ENCODE measurements around the gene LCE3D.

Gene LCE3D

DNA sequence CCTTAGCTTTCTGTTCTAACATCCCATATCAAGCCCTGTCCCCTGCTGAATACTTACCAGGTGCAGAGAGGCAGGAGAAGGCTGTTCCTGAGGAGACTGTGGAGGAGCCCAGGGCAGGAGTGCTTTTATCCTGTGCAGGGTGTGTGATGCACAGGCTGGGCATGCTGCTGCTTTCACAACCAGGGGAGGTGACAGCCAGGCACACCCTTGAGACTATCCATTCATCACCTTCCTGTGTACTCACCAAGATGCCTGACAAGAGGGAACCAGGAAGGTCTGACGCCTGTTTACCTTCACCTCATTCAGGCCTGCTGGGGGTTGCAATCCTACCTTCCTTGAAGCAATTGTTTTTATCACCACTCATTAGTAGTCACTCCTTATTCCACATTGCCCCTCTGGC lies 13.6 kb downstream of the LCE3D start, which contains the start of gene LCE3E:
Gene LCE3E (minus strand): TSS at position 100 of the 400 bp plus-strand sequence. CDS start 572 bp downstream, outside the sequence.
- ChIA-PET POLR2A (no interaction called here), CTCF (no interaction called here)
- no peaks in the 10 kb centered on the region for H3K9me3 ChIP-seq (ENCODE audit: control insufficient read depth, insufficient read depth, low read depth, low read length)
- H3K27ac ChIP-seq (ENCODE audit: extremely low read depth, low read depth, low read length) = no peak within 1 kb of the TSS
- no peaks in the 10 kb centered on the region for H3K4me1 ChIP-seq (ENCODE audit: control insufficient read depth, insufficient read depth, low read length)
- TF ChIP-seq ZBTB1 (tag by site-specific recombination; IDR thresholded peaks at IDR 0.05) (no peak), HOXA7 (CRISPR knock-in tag; IDR thresholded peaks at IDR 0.05; ENCODE audit: borderline replicate concordance) (no peak), ZNF549 (tag by site-specific recombination; IDR thresholded peaks at IDR 0.05) (no peak), ZNF211 (tag by site-specific recombination; IDR thresholded peaks at IDR 0.05; ENCODE audit: low read depth) (no peak), MYNN (tag by site-specific recombination; IDR thresholded peaks at IDR 0.05; ENCODE audit: borderline replicate concordance) (no peak), ZNF132 (tag by site-specific recombination; IDR thresholded peaks at IDR 0.05; ENCODE audit: borderline replicate concordance) (no peak), ZNF707 (tag by site-specific recombination; IDR thresholded peaks at IDR 0.05) (no peak), ZNF426 (tag by site-specific recombination; IDR thresholded peaks at IDR 0.05) (no peak), ZNF626 (tag by site-specific recombination; IDR thresholded peaks at IDR 0.05) (no peak)
- TF ChIP-seq, protein P1, sequence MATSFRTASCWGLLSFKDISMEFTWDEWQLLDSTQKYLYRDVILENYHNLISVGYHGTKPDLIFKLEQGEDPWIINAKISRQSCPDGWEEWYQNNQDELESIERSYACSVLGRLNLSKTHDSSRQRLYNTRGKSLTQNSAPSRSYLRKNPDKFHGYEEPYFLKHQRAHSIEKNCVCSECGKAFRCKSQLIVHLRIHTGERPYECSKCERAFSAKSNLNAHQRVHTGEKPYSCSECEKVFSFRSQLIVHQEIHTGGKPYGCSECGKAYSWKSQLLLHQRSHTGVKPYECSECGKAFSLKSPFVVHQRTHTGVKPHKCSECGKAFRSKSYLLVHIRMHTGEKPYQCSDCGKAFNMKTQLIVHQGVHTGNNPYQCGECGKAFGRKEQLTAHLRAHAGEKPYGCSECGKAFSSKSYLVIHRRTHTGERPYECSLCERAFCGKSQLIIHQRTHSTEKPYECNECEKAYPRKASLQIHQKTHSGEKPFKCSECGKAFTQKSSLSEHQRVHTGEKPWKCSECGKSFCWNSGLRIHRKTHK (tag by site-specific recombination; IDR thresholded peaks at IDR 0.05) = no peak
- H3K36me3 ChIP-seq (ENCODE audit: control insufficient read depth in 2 of 2, insufficient read depth in 1 of 2, low read length in 2 of 2) = no peaks in the 10 kb centered on the region
- no peak within 1 kb of the TSS for H3K4me3 ChIP-seq (ENCODE audit: low read depth, low read length)

DNA sequence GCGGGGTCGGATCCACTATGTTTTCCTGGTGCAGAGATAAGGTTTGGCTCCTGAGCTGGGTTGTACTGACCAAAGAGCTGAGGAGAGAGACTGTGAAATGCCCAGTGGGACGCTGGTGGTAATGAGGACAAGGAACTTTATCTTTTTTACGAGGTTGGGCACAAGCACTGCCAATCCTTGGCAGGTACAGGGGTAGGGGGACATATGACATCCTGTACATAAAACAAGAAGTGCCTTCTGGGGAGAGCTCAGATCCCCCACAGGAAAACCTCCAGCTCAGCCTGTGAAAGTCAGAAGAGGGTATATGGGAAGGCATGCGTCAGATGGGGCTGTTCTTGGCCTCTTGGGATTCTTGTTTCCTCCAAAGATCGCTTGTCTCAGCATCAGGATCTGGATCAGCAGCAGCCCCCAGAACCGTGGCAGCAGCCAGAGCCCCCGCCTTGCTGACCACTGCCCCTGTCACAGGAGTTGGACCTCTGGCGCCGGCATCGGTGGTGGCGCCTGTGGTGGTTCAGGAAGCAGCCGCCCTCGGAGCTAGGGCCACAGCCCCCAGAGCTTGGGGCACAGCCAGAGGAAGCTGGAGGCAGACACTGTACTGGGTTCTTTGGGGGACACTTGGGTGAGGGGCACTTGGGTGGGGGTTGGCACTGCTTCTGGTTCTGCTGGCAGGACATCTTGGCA lies 14.6 kb downstream of the LCE3D start:
- H3K9me3 ChIP-seq (ENCODE audit: control insufficient read depth, insufficient read depth, low read depth, low read length) = no peaks in the 10 kb centered on the region
- ChIA-PET POLR2A (no interaction called here), CTCF (no interaction called here)
- no peaks in the 10 kb centered on the region for H3K4me1 ChIP-seq (ENCODE audit: control insufficient read depth, insufficient read depth, low read length)
- H3K36me3 ChIP-seq (ENCODE audit: control insufficient read depth in 2 of 2, insufficient read depth in 1 of 2, low read length in 2 of 2) = no peaks in the 10 kb centered on the region
- TF ChIP-seq, protein P2, sequence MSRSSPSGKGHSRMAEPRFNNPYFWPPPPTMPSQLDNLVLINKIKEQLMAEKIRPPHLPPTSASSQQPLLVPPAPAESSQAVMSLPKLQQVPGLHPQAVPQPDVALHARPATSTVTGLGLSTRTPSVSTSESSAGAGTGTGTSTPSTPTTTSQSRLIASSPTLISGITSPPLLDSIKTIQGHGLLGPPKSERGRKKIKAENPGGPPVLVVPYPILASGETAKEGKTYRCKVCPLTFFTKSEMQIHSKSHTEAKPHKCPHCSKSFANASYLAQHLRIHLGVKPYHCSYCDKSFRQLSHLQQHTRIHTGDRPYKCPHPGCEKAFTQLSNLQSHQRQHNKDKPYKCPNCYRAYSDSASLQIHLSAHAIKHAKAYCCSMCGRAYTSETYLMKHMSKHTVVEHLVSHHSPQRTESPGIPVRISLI (tag by site-specific recombination; IDR thresholded peaks at IDR 0.05) = no peak
- TF ChIP-seq ZNF155 (tag by site-specific recombination; IDR thresholded peaks at IDR 0.05) (no peak), ZNF664 (tag by site-specific recombination; IDR thresholded peaks at IDR 0.05) (no peak), ZNF138 (tag by site-specific recombination; IDR thresholded peaks at IDR 0.05; ENCODE audit: borderline replicate concordance) (no peak), GLI4 (tag by site-specific recombination; IDR thresholded peaks at IDR 0.05) (no peak), ZNF324 (tag by site-specific recombination; IDR thresholded peaks at IDR 0.05) (no peak), ZNF555 (tag by site-specific recombination; conservative IDR thresholded peaks at IDR 0.05) (no peak), ZNF76 (tag by site-specific recombination; IDR thresholded peaks at IDR 0.05; ENCODE audit: borderline replicate concordance, low read depth) (no peak), ZFP41 (tag by site-specific recombination; IDR thresholded peaks at IDR 0.05; ENCODE audit: borderline replicate concordance) (no peak), ZNF202 (tag by site-specific recombination; IDR thresholded peaks at IDR 0.05; ENCODE audit: borderline replicate concordance) (no peak), ZNF169 (tag by site-specific recombination; IDR thresholded peaks at IDR 0.05) (no peak), ZNF211 (tag by site-specific recombination; IDR thresholded peaks at IDR 0.05; ENCODE audit: low read depth) (no peak), SCRT1 (tag by site-specific recombination; IDR thresholded peaks at IDR 0.05; ENCODE audit: borderline replicate concordance) (no peak)
- TF ChIP-seq, protein P3, sequence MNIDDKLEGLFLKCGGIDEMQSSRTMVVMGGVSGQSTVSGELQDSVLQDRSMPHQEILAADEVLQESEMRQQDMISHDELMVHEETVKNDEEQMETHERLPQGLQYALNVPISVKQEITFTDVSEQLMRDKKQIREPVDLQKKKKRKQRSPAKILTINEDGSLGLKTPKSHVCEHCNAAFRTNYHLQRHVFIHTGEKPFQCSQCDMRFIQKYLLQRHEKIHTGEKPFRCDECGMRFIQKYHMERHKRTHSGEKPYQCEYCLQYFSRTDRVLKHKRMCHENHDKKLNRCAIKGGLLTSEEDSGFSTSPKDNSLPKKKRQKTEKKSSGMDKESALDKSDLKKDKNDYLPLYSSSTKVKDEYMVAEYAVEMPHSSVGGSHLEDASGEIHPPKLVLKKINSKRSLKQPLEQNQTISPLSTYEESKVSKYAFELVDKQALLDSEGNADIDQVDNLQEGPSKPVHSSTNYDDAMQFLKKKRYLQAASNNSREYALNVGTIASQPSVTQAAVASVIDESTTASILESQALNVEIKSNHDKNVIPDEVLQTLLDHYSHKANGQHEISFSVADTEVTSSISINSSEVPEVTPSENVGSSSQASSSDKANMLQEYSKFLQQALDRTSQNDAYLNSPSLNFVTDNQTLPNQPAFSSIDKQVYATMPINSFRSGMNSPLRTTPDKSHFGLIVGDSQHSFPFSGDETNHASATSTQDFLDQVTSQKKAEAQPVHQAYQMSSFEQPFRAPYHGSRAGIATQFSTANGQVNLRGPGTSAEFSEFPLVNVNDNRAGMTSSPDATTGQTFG (tag by site-specific recombination; IDR thresholded peaks at IDR 0.05; ENCODE audit: borderline replicate concordance) = no peak
- H3K27ac ChIP-seq (ENCODE audit: extremely low read depth, low read depth, low read length) = no peak overlapping the region
- H3K4me3 ChIP-seq (ENCODE audit: low read depth, low read length) = no peak overlapping the region

All from HEK293 (cell line).